GM18505 (cell line): ENCODE results near the gene RNF180.

Experiments
- ATAC-seq: cut with Tn5 transposase; IDR thresholded peaks from one replicate; pipeline ENCODE4 v1.9.1; 2021; ENCODE audit not compliant: unreplicated experiment
- POLR2A ChIP-seq: IDR thresholded peaks from 4 replicates; pipeline ENCODE4 v1.6.1; 2011; ENCODE audit warnings: borderline replicate concordance; ENCODE audit not compliant: insufficient read depth, insufficient read length; ENCODE audit errors: extremely low read depth

Gene RNF180

DNA sequence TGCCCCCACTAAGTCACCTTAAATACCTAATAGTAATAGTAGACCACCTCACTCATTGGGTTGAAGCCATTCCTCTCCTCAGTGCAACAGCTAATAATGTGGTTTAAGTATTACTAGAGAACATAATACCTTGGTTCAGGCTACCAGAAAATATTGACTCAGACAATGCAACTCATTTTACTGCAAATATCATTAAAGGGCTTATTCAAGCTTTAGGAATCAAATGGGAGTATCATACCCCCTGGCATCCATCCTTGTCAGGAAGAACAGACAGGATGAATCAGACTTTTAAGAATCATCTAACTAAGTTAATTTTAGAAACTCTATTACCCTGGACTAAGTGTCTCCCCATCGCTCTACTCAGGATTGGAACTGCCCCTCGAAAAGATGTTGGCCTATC, 6.8 kb upstream of the RNF180 start:
- no peak for ATAC-seq
- no peak for TF ChIP-seq POLR2A

DNA sequence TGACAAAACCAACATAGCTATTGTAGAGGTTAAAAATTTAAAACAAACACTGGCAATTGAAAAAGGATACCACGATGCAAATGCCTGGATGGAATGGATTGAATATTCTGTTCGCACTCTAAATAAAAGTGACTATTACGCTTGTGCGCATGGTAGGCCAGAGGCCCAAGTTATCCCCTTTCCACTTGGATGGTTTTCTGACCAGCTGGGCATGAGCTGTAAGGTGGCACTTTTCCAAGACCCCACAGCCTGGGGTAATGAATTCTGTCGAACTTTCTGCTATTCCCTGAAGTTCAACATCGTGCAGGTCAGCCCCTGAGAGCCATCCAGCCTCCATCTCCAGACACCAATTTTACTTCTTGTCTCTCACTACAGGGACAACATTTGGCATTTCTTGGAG, 5.4 kb upstream of the RNF180 start:
- no peak for TF ChIP-seq POLR2A
- ATAC-seq, result no peak

- no peak for TF ChIP-seq POLR2A
- peak; percentile 57 for ATAC-seq
These were observed 4.2 kb upstream of the RNF180 start for GRCh38 chr5:64161420-64161819.

GRCh38 chr5:64163135-64163534, 2.5 kb upstream of the RNF180 start:
- ATAC-seq, result no peak
- no peak for TF ChIP-seq POLR2A

- ATAC-seq, result no peak
- no peak for TF ChIP-seq POLR2A
These were observed 1.9 kb upstream of the RNF180 start for GRCh38 chr5:64163746-64164145.

DNA sequence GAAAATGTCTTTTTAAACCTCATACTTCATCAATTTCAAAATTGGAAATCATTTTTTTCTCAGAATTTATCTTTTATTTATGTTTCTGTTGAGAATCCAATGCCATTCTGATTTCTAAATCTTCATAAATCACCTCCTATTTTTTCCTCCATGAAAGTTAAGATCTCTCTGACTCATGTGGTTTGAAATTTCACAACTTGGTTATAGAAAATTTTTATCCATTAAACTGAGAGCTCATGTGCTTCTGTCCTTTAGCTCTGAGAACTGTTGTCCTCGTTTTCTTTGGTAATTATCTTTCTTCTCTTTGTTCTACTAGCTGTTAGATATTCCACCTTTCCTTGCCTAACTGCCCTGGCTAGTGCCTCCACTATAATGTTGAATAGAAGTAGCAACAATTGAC, 1.5 kb upstream of the RNF180 start:
- no peak for TF ChIP-seq POLR2A
- ATAC-seq, result no peak

- TF ChIP-seq POLR2A, result no peak
- ATAC-seq, result no peak
These were observed 513 bp upstream of the RNF180 start for GRCh38 chr5:64165160-64165499.

- TF ChIP-seq POLR2A, result no peak
- ATAC-seq, result peak; percentile 10
These were observed 737 bp downstream of the RNF180 start for GRCh38 chr5:64166201-64166959.

- ATAC-seq, result no peak
- TF ChIP-seq POLR2A, result no peak
These were observed 10.7 kb downstream of the RNF180 start for GRCh38 chr5:64176301-64176700.

- no peak for TF ChIP-seq POLR2A
- no peak for ATAC-seq
These were observed 15.2 kb downstream of the RNF180 start for GRCh38 chr5:64180661-64181343.

GRCh38 chr5:64181440-64181839, 15.8 kb downstream of the RNF180 start:
- no peak for TF ChIP-seq POLR2A
- ATAC-seq, result no peak

- no peak for ATAC-seq
- TF ChIP-seq POLR2A, result no peak
These were observed 18.3 kb downstream of the RNF180 start for GRCh38 chr5:64183956-64184355.

GRCh38 chr5:64184832-64185231, 19.2 kb downstream of the RNF180 start:
- no peak for ATAC-seq
- TF ChIP-seq POLR2A, result no peak

DNA sequence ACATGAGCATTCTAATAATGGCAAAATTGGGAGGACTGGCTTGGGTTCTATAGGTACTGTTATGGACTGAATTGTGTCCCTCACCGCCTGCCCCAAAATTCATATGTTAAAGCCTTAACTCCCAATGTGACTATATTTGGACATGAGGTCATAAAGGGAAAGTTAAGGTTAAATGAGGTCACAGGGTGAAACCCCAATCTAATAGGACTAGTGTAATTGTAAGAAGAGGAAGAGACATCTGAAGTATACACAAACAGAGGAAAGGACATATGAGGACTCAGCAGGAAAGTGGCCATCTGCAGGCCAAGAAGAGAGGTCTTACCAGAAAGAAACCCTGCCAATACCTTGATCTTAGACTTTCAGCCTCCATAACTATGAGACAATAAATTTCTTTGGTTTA, 23.1 kb downstream of the RNF180 start:
- no peak for ATAC-seq
- no peak for TF ChIP-seq POLR2A
